GM12878 (cell line): ENCODE results near the gene ZYG11B.

Experiments
- CBFB ChIP-seq: IDR thresholded peaks from 2 replicates; pipeline ENCODE4 v1.6.1; 2016; ENCODE audit warnings: antibody characterized with exemption, low read depth
- POLR2A ChIP-seq: IDR thresholded peaks from 2 replicates; pipeline ENCODE4 v1.6.1; 2011; ENCODE audit warnings: low read depth, mild to moderate bottlenecking, low read length
- ZBED1 ChIP-seq: IDR thresholded peaks from 2 replicates; pipeline ENCODE4 v1.6.1; 2016; ENCODE audit warnings: borderline replicate concordance
- TF ChIP-seq, protein P1 (sequence below), 3 experiments: IDR thresholded peaks in 2 of 3; conservative IDR thresholded peaks in 1 of 3; 2 replicates each; pipeline ENCODE4 v1.5.1; 2011; ENCODE audit warnings: low read depth in 3 of 3, low read length in 3 of 3, mild to moderate bottlenecking in 3 of 3, control low read depth in 2 of 3, moderate library complexity in 2 of 3, inconsistent platforms in 1 of 3, mixed read lengths in 1 of 3; ENCODE audit not compliant: control insufficient read depth in 2 of 3, insufficient read depth in 1 of 3; ENCODE audit errors: extremely low read depth in 1 of 3
- TF ChIP-seq, protein P2 (sequence below): IDR thresholded peaks from 2 replicates; pipeline ENCODE4 v1.6.1; 2011; ENCODE audit warnings: borderline replicate concordance, low read depth, mild to moderate bottlenecking, moderate library complexity, low read length; ENCODE audit not compliant: insufficient read depth, poor library complexity, severe bottlenecking

DNA sequence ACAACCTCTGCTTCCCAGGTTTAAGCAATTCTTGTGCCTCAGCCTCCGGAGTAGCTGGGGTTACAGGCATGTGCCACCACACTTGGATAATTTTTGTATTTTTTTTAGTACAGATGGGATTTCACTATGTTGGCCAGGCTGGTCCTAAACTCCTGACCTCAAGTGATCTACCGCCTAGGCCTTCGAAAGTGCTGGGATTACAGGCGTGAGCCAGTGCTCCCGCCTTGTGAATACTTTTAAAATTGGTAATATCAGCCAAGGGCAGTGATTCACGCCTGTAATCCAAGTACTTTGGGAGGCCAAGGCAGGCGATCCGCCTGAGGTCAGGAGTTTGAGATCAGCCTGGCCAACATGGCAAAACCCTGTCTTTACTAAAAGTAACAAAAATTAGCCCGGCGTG is 33.7 kb downstream of the ZYG11B start:
- TF ChIP-seq CBFB: no peak
- TF ChIP-seq POLR2A: no peak
- TF ChIP-seq, protein P1, sequence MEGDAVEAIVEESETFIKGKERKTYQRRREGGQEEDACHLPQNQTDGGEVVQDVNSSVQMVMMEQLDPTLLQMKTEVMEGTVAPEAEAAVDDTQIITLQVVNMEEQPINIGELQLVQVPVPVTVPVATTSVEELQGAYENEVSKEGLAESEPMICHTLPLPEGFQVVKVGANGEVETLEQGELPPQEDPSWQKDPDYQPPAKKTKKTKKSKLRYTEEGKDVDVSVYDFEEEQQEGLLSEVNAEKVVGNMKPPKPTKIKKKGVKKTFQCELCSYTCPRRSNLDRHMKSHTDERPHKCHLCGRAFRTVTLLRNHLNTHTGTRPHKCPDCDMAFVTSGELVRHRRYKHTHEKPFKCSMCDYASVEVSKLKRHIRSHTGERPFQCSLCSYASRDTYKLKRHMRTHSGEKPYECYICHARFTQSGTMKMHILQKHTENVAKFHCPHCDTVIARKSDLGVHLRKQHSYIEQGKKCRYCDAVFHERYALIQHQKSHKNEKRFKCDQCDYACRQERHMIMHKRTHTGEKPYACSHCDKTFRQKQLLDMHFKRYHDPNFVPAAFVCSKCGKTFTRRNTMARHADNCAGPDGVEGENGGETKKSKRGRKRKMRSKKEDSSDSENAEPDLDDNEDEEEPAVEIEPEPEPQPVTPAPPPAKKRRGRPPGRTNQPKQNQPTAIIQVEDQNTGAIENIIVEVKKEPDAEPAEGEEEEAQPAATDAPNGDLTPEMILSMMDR (IDR thresholded peaks at IDR 0.05 in 2 of 3, conservative IDR thresholded peaks at IDR 0.05 in 1 of 3; ENCODE audit: control insufficient read depth in 2 of 3, extremely low read depth in 1 of 3, insufficient read depth in 1 of 3, low read depth in 3 of 3, low read length in 3 of 3): no peak
- TF ChIP-seq ZBED1: no peak
- TF ChIP-seq, protein P2, sequence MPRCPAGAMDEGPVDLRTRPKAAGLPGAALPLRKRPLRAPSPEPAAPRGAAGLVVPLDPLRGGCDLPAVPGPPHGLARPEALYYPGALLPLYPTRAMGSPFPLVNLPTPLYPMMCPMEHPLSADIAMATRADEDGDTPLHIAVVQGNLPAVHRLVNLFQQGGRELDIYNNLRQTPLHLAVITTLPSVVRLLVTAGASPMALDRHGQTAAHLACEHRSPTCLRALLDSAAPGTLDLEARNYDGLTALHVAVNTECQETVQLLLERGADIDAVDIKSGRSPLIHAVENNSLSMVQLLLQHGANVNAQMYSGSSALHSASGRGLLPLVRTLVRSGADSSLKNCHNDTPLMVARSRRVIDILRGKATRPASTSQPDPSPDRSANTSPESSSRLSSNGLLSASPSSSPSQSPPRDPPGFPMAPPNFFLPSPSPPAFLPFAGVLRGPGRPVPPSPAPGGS: no peak
